GM19025 (cell line): ENCODE data around the gene CORT.
"Not testable (repeated sequence)": the region's sequence is repeated elsewhere in the genome, so short reads cannot be mapped to it uniquely, and the experiment has no call there.

Experiments used
- ATAC-seq: cut with Tn5 transposase; IDR thresholded peaks from one replicate; pipeline ENCODE4 v1.9.1; 2021; ENCODE audit warnings: mild to moderate bottlenecking, low read depth, moderate library complexity; ENCODE audit not compliant: unreplicated experiment

Gene CORT

GRCh38 chr1:10473145-10473765, 23.4 kb downstream of the CORT start:
- ATAC-seq: no peak

- not testable (repeated sequence) for ATAC-seq
These were observed 24.4 kb downstream of the CORT start for GRCh38 chr1:10474309-10474612.

GRCh38 chr1:10474613-10475507, 25.0 kb downstream of the CORT start, which contains the start of gene PEX14:
Gene PEX14, plus strand, starts transcription at chr1:10474950. Its CDS starts 17 bp downstream, at chr1:10474967.
- peak; percentile 65 for ATAC-seq

- no peak for ATAC-seq
These were observed 25.7 kb downstream of the CORT start for GRCh38 chr1:10475510-10475909.

GRCh38 chr1:10479296-10479695, 29.5 kb downstream of the CORT start:
- no peak for ATAC-seq

GRCh38 chr1:10480614-10481013, 30.8 kb downstream of the CORT start:
- ATAC-seq: no peak

GRCh38 chr1:10484521-10484920, 34.7 kb downstream of the CORT start:
- no peak for ATAC-seq

GRCh38 chr1:10489291-10490055, 39.6 kb downstream of the CORT start:
- no peak for ATAC-seq

GRCh38 chr1:10490286-10490970, 40.6 kb downstream of the CORT start:
- no peak for ATAC-seq

- ATAC-seq: no peak
These were observed 44.6 kb downstream of the CORT start for GRCh38 chr1:10494418-10494753.

GRCh38 chr1:10494754-10495474, 45.1 kb downstream of the CORT start:
- ATAC-seq: peak; percentile 74

- no peak for ATAC-seq
These were observed 45.6 kb downstream of the CORT start for GRCh38 chr1:10495475-10495817.

- ATAC-seq: no peak
These were observed 46.1 kb downstream of the CORT start for GRCh38 chr1:10495952-10496351.

- no peak for ATAC-seq
These were observed 47.3 kb downstream of the CORT start for GRCh38 chr1:10497109-10497508.

GRCh38 chr1:10498231-10498630, 48.4 kb downstream of the CORT start:
- no peak for ATAC-seq
